ENCODE measurements around the gene ADGRB2. TPM values are rescaled to one million over a fixed set of nuclear protein-coding genes. Genes with fewer than 3 reads are reported as not detected.

Gene ADGRB2
- polyA plus RNA-seq, 1 experiment = 5.4 TPM

DNA sequence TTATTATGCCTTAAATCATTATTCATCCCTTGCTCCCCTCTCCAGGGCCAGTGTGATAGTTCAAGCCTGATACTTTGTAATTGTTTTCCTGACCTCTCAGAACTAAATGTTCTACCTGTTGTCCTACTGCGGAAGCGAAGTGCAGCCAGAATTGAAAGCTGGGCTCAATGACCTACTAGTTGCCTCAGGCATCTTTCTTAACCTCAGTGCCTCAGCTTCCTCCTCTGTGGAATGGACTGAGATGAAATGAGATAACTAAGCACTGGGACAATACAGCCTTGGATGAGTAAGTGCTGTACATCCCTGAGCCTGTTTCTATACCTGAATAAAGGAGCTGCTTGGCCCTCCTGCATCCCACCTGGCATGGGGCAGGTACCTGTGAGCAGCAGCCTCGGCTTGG lies 86.7 kb downstream of the ADGRB2 start:
- CTCF ChIA-PET = no interaction called here
- H3K9me3 ChIP-seq (ENCODE audit: control insufficient read depth, insufficient read depth, low read length) = no peaks in the 10 kb centered on the region; the same call in 1 of the 2 replicates
- H3K4me3 ChIP-seq (ENCODE audit: low read depth, low read length) = no peak overlapping the region
- H3K27ac ChIP-seq (ENCODE audit: low read depth, low read length) = no peak overlapping the region
- POLR2A ChIA-PET = no interaction called here
- TF ChIP-seq CTCF (IDR thresholded peaks at IDR 0.05; ENCODE audit: low read depth, low read length) = no peak
- no peaks in the 10 kb centered on the region for H3K27me3 ChIP-seq (ENCODE audit: control insufficient read depth, insufficient read depth, low read length)
- DNase-seq (ENCODE audit: low read depth, low spot score) = no peak

Small RNA genes within 50 kb of the gene (small RNA-seq; reads per million reads assigned to genes)
- gene MIR4254 (ENCODE audit: insufficient read length, low read depth) = not detected

Other genes starting within 250 kb of the ADGRB2 start
- gene TINAGL1, start 187.8 kb downstream of the ADGRB2 start, polyA plus RNA-seq (2011; rRNA removed) = 0.32 and 0.36 TPM in 2 replicates
- not detected in 2 replicates for gene HCRTR1, start 146.7 kb downstream of the ADGRB2 start, polyA plus RNA-seq (2011; rRNA removed)
- gene PEF1, start 119.5 kb downstream of the ADGRB2 start, polyA plus RNA-seq (2011; rRNA removed) = 71.8 and 88.3 TPM in 2 replicates
- gene COL16A1, start 60.3 kb downstream of the ADGRB2 start, polyA plus RNA-seq (2011; rRNA removed) = 35.4 and 39.5 TPM in 2 replicates
- 78.8 and 98.5 TPM in 2 replicates for gene SPOCD1, start 51.7 kb upstream of the ADGRB2 start, polyA plus RNA-seq (2011; rRNA removed)
- 536 and 658 TPM in 2 replicates for gene PTP4A2, start 174.0 kb upstream of the ADGRB2 start, polyA plus RNA-seq (2011; rRNA removed)
- 76.2 and 76.6 TPM in 2 replicates for gene KHDRBS1, start 249.5 kb upstream of the ADGRB2 start, polyA plus RNA-seq (2011; rRNA removed)